ENCODE results near the gene RAI1.

DNA sequence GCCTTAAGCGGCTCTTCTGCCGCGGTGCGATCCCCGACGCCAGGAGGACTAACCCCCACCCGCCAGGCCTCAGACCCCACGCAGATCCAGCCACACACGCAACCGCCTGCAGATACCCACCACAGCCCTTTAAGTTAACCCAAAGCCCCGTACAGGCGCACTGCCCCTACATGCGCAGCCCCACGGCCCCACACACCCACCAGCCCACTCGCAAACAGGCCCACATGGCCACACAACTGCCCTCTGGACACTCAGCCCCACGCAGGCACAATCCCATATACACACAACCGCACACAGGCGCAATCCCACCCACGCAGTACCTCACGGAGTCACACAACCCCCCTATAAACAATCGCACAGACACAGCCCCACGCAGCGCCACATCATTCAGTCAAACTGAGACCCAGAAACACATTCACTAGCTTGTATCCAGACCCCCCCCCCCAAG lies 41.7 kb downstream of the RAI1 start:
- TF ChIP-seq, protein P1, sequence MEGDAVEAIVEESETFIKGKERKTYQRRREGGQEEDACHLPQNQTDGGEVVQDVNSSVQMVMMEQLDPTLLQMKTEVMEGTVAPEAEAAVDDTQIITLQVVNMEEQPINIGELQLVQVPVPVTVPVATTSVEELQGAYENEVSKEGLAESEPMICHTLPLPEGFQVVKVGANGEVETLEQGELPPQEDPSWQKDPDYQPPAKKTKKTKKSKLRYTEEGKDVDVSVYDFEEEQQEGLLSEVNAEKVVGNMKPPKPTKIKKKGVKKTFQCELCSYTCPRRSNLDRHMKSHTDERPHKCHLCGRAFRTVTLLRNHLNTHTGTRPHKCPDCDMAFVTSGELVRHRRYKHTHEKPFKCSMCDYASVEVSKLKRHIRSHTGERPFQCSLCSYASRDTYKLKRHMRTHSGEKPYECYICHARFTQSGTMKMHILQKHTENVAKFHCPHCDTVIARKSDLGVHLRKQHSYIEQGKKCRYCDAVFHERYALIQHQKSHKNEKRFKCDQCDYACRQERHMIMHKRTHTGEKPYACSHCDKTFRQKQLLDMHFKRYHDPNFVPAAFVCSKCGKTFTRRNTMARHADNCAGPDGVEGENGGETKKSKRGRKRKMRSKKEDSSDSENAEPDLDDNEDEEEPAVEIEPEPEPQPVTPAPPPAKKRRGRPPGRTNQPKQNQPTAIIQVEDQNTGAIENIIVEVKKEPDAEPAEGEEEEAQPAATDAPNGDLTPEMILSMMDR (conservative IDR thresholded peaks at IDR 0.05; ENCODE audit: low read depth, low read length): no peak
- TF ChIP-seq EZH2 (IDR thresholded peaks at IDR 0.05; ENCODE audit: borderline replicate concordance, low read depth, low read length, poor library complexity, severe bottlenecking): no peak
